ENCODE results near the gene MTMR2. TPM values are rescaled to one million over a fixed set of nuclear protein-coding genes. Genes with fewer than 3 reads are reported as not detected.

MTMR2 gene
- total RNA-seq, 3 donors from 2014 or later (not counting 1 experiment from before 2014, with no cell fraction given), result 21.7 to 22.5 (median 21.8) TPM

GRCh38 chr11:95788921-95789505 lies 134.9 kb downstream of the MTMR2 start:
- H3K27me3 ChIP-seq (ENCODE audit: control insufficient read depth, insufficient read depth, low read length), result no peaks in the 10 kb centered on the region
- H3K9me3 ChIP-seq (ENCODE audit: control insufficient read depth, insufficient read depth, low read length), result no peaks in the 10 kb centered on the region
- no peak for TF ChIP-seq CTCF (IDR thresholded peaks at IDR 0.05)
- peaks cover 11% of the 10 kb centered on the region for H3K4me1 ChIP-seq (ENCODE audit: control insufficient read depth, insufficient read depth, low read length)
- H3K27ac Mint-ChIP-seq, result peak overlapping the region; percentile 100
- H3K27me3 Mint-ChIP-seq (ENCODE audit: low read depth in 2 of 2), result no peaks in the 10 kb centered on the region
- DNase-seq (peak in 1 of 2 donors; percentile 65), ATAC-seq (no peak)
- H3K36me3 ChIP-seq (ENCODE audit: control insufficient read depth, insufficient read depth, low read length), result peaks cover 26% of the 10 kb centered on the region
- peak overlapping the region; percentile 100 for H3K4me3 Mint-ChIP-seq
- intact Hi-C loops (cut with micrococcal nuclease), result loop anchor here (1.0 to 2.0 kb wide), 3 partner anchors 558 to 816 kb away; partner anchors contain the start of genes CWC15, JRKL, KDM4D and SESN3
- peaks cover 17% of the 10 kb centered on the region for H3K36me3 Mint-ChIP-seq
- H3K9me3 Mint-ChIP-seq, result no peaks in the 10 kb centered on the region
- peak overlapping the region; percentile 95 for H3K27ac ChIP-seq (ENCODE audit: low read length)
- peaks cover 54 to 55% of the 10 kb centered on the region in 2 donors for H3K4me1 Mint-ChIP-seq
- H3K4me3 ChIP-seq (ENCODE audit: low read length), result peak overlapping the region; percentile 84
- WGBS (ENCODE audit: insufficient coverage), result under 1% methylated on average over 34 of the region's 34 CpGs

Other genes with a start within 250 kb of the MTMR2 start
- gene FAM76B, start 134.3 kb downstream of the MTMR2 start, total RNA-seq, result 10 to 100 TPM; 71.3 to 81.0 (median 76.9) TPM
- gene CEP57, start 133.6 kb downstream of the MTMR2 start, total RNA-seq, result 10 to 100 TPM; 40.8 to 64.9 (median 55.1) TPM

All from natural killer cell (primary cell).